GM12874 (cell line): Measurements from ENCODE around the gene LGALS12.

ENCODE experiments used
- CTCF ChIP-seq: IDR thresholded peaks from 2 replicates; pipeline ENCODE4 v1.5.1; 2011; ENCODE audit warnings: low read depth, mild to moderate bottlenecking, control low read depth, low read length, moderate library complexity; ENCODE audit not compliant: insufficient read depth

The LGALS12 gene

GRCh38 chr11:63551091-63551888 lies 45.4 kb downstream of the LGALS12 start:
- no peak for TF ChIP-seq CTCF

GRCh38 chr11:63551889-63552266 lies 46.0 kb downstream of the LGALS12 start:
- no peak for TF ChIP-seq CTCF

- TF ChIP-seq CTCF: no peak
Measured at GRCh38 chr11:63552921-63553320, 47.0 kb downstream of the LGALS12 start.

- no peak for TF ChIP-seq CTCF
Measured at GRCh38 chr11:63553759-63554158, 47.9 kb downstream of the LGALS12 start.

- no peak for TF ChIP-seq CTCF
Measured at GRCh38 chr11:63554877-63555223, 49.0 kb downstream of the LGALS12 start.

- TF ChIP-seq CTCF: no peak
Measured at GRCh38 chr11:63556404-63557013, 50.6 kb downstream of the LGALS12 start.

- no peak for TF ChIP-seq CTCF
Measured at GRCh38 chr11:63557570-63557969, 51.7 kb downstream of the LGALS12 start.
